Small intestine (tissue), 7 donors: Measurements from ENCODE around the gene AARS2. TPM values are rescaled to one million over a fixed set of nuclear protein-coding genes. Genes with fewer than 3 reads are reported as not detected.

ENCODE experiments used
- DNase-seq, 2 donors: peaks; one replicate each; pipeline versions ENCODE4 v3.0.0 to v3.0.0-alpha.2; 2013
- FAIRE-seq: peaks from 2 replicates; lab custom pipeline; 2012; peaks lifted over from hg19 to GRCh38; lab: Jason Lieb, UNC
- H3K27ac ChIP-seq, 3 donors: one replicate each; pipeline ENCODE4 v1.5.1; 2013; ENCODE audit warnings: low read length in 2 of 3, mild to moderate bottlenecking in 2 of 3, control low read depth in 1 of 3, inconsistent platforms in 1 of 3, low read depth in 1 of 3, moderate library complexity in 1 of 3
- H3K27me3 ChIP-seq, 3 donors: one replicate each; pipeline ENCODE4 v1.6.1; 2013; ENCODE audit warnings: low read length in 3 of 3, inconsistent platforms in 1 of 3; ENCODE audit not compliant: control insufficient read depth in 3 of 3, insufficient read depth in 3 of 3
- H3K36me3 ChIP-seq, 3 donors: one replicate each; pipeline ENCODE4 v1.6.1; 2013; ENCODE audit warnings: low read length in 3 of 3, inconsistent platforms in 1 of 3, low read depth in 1 of 3, mild to moderate bottlenecking in 1 of 3, moderate library complexity in 1 of 3; ENCODE audit not compliant: control insufficient read depth in 3 of 3, insufficient read depth in 2 of 3
- H3K4me1 ChIP-seq, 3 donors: one replicate each; pipeline ENCODE4 v1.6.1; 2013; ENCODE audit warnings: low read length in 2 of 3, inconsistent platforms in 1 of 3, low read depth in 1 of 3, mild to moderate bottlenecking in 1 of 3, moderate library complexity in 1 of 3; ENCODE audit not compliant: control insufficient read depth in 3 of 3, insufficient read depth in 2 of 3
- H3K4me3 ChIP-seq, 3 donors: one replicate each; pipeline ENCODE4 v1.5.1; 2013; ENCODE audit warnings: low read length in 3 of 3, control low read depth in 1 of 3, inconsistent platforms in 1 of 3, low read depth in 1 of 3, mild to moderate bottlenecking in 1 of 3, moderate library complexity in 1 of 3
- H3K9me3 ChIP-seq, 2 donors: one replicate each; pipeline ENCODE4 v1.6.1; 2013; ENCODE audit warnings: low read depth in 1 of 2, low read length in 1 of 2; ENCODE audit not compliant: control insufficient read depth in 2 of 2, insufficient read depth in 1 of 2
- WGBS, 3 donors: extraction: QIAGEN DNeasy Blood & Tissue Kit; methylation state at CpG; one replicate each; pipeline ENCODE4 v1.1.7; 2013; 5-methylcytosine and 5-hydroxymethylcytosine counted together
- polyA plus RNA-seq, 4 donors: library from polyadenylated mRNA; stranded (reverse) in 3 of 4; unstranded in 1 of 4; fragments of 200-250 nt in 3 of 4; fragments of 120-200 nt in 1 of 4; gene quantifications; one replicate each; pipeline versions ENCODE4 v1.2.1 to v1.2.3, GENCODE V29; 2013
- donor health status: healthy with polysubstance abuse.
- donor health status: control.
- donor health status: control.
- donor health status: Bipolar disorder and iron deficiency.
- donor health status: healthy.

AARS2 gene
- polyA plus RNA-seq, 4 donors, result 3.2 to 14.4 (median 9.1) TPM

DNA sequence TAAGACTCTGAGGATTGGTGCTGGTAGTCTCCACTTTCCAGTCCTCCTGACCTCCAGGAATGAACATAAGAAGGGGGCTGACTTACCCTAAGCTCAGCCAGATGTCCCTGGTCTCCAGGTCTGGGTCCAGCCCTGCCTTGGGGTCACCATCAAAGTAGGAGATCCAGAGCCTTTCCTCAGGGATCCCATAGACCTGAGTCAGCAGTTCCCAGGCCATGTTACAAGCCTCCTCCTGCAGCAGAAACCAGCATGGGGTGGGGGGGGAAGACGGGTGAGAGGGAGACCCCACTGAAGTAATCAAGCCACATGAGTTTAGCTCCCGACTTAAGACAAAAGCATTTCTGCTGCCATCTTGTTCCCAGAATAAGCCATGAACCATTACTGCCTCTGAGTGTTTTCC is 1.8 kb downstream of the AARS2 start:
- H3K27ac ChIP-seq, result peak overlapping the region in 1 of 3 donors; percentile 32
- 50 to 86% (median 71%) methylated on average over 2 of the region's 2 CpGs for WGBS, 3 donors
- peaks cover 3 to 36% (median 12%) of the 10 kb centered on the region in 3 donors for H3K4me1 ChIP-seq
- H3K4me3 ChIP-seq, result no peak overlapping the region
- no peak for FAIRE-seq
- peaks cover 0 to 3% (median 0%) of the 10 kb centered on the region in 3 donors for H3K27me3 ChIP-seq
- H3K36me3 ChIP-seq, result peaks cover 0 to 48% (median 4%) of the 10 kb centered on the region in 3 donors
- DNase-seq, result no peak
- H3K9me3 ChIP-seq, result no peaks in the 10 kb centered on the region

- no peak for FAIRE-seq
- no peak overlapping the region for H3K4me3 ChIP-seq
These were observed 2.9 kb downstream of the AARS2 start for GRCh38 chr6:44310241-44310640.

DNA sequence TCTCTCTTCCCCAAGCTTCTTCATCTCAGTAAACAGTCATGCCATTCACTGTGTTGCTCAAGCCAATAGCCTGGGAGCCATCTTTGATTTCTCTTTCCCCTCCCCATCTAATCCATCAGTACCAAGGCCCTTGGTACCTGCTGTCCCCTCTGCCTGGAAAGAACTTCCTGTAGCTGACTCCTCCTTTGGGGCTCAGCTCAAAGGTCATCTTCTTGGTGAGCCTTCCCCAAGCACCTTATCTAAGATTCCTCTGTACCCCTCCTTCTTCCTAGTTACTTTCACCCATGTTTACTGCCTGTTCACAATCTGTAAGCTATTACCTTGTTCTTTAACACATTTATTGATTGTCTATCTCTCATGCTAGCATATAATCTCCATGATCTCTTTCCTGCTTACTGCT is 3.5 kb downstream of the AARS2 start:
- peak overlapping the region in 1 of 3 donors; percentile 10 for H3K27ac ChIP-seq

More at GRCh38 chr6:44310241-44310640, 2.9 kb downstream of the AARS2 start:
- peaks cover 3 to 59% (median 10%) of the 10 kb centered on the region in 3 donors for H3K36me3 ChIP-seq
- DNase-seq, result no peak
- H3K27ac ChIP-seq, result peak overlapping the region in 1 of 3 donors; percentile 10
- H3K9me3 ChIP-seq, result no peaks in the 10 kb centered on the region
- peaks cover 3 to 36% (median 12%) of the 10 kb centered on the region in 3 donors for H3K4me1 ChIP-seq
- 79 to 93% (median 92%) methylated on average over 3 of the region's 3 CpGs for WGBS, 3 donors
- no peaks in the 10 kb centered on the region for H3K27me3 ChIP-seq

DNA sequence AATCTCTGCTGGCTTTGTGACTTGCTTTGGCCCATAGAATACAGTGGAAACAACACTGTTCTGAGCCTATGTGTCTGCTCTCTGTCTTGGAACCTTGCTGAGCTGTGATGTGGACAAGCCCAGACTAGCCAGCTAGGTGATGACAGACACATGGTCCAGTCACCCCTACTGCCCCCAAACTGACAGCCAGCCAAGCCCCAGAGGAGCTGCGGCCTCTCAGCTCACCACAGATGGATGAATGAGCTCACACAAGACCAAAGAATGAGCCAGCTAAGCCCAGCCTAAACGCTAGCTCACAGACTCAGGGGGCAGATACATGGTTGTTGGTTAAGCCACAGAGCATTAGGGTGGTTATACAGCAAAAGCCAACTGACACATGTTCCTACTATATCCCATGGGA is 4.1 kb downstream of the AARS2 start:
- H3K36me3 ChIP-seq, result peaks cover 3 to 70% (median 12%) of the 10 kb centered on the region in 3 donors
- H3K27ac ChIP-seq, result no peak overlapping the region

More for the DNA sequence above, 3.5 kb downstream of the AARS2 start:
- Histone ChIP-seq H3K4me3 (no peak overlapping the region), H3K27me3 (no peaks in the 10 kb centered on the region), H3K9me3 (no peaks in the 10 kb centered on the region), H3K36me3 (peaks cover 3 to 65% (median 12%) of the 10 kb centered on the region in 3 donors), H3K4me1 (peaks cover 3 to 36% (median 12%) of the 10 kb centered on the region in 3 donors)
- DNase-seq, result peak; percentile 83 to 92
- no peak for FAIRE-seq

GRCh38 chr6:44307217-44307616 is 5.9 kb downstream of the AARS2 start:
- H3K36me3 ChIP-seq, result peaks cover 3 to 89% (median 18%) of the 10 kb centered on the region in 3 donors
- FAIRE-seq, result no peak
- peaks cover 0 to 33% (median 10%) of the 10 kb centered on the region in 3 donors for H3K4me1 ChIP-seq

More for the DNA sequence above, 4.1 kb downstream of the AARS2 start:
- WGBS, 3 donors, result 81 to 93% (median 93%) methylated on average over 2 of the region's 2 CpGs
- H3K27me3 ChIP-seq, result no peaks in the 10 kb centered on the region
- FAIRE-seq (no peak), DNase-seq (no peak)
- peaks cover 3 to 36% (median 12%) of the 10 kb centered on the region in 3 donors for H3K4me1 ChIP-seq
- no peaks in the 10 kb centered on the region for H3K9me3 ChIP-seq
- no peak overlapping the region for H3K4me3 ChIP-seq

DNA sequence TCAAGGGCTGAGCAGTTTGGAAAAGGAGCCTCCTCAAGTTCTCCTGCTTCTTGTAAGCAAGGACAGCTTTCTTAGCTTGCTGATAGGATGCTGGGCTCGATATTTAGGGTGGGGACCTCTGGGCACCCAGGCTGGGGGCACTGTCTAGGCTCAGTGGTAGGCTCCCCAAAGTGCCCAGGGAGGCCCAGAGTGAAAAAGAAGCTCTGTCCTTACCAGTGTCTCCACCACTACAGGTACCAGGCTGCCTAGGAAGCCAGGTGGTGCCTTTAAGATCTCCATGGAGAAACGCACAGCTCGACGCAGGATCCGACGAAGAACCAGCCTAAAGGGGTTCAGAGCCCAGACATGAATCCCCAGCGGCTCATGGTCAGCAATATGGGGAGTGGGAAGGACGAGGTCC is 6.4 kb downstream of the AARS2 start:
- WGBS, 3 donors, result 88 to 98% (median 92%) methylated on average over 8 of the region's 8 CpGs

More at GRCh38 chr6:44307217-44307616, 5.9 kb downstream of the AARS2 start:
- Histone ChIP-seq H3K27me3 (no peaks in the 10 kb centered on the region), H3K4me3 (no peak overlapping the region), H3K27ac (no peak overlapping the region), H3K9me3 (no peaks in the 10 kb centered on the region)
- no peak for DNase-seq
- WGBS, 3 donors, result 92 to 97% (median 95%) methylated on average over 10 of the region's 10 CpGs

DNA sequence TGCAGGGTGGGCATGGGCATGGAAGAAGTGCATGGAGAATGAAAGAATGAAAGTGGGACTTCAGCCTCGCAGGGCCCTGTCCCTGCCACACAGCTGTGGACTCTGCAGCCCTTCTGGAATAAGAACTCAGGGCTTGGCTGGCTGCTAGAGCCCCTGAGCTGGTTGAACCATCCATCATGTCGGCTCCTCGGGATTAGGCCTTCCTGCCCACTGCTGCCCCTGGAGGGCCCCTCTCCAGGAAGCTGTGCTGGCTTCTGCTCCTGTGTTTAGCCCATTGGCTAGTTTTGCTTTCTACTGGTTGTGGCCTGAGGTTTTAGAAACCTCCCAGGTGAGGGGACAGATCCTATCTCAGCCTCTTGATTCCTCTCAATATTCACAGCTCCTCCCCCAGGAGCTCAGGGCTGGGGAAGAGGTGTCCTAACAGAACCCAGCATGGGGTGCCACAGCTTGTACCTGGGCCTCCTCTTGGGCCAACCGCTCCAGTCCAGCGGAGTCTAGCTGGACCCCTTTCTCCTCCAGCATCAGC is 7.9 kb downstream of the AARS2 start:
- Histone ChIP-seq H3K9me3 (no peaks in the 10 kb centered on the region), H3K36me3 (peaks cover 6 to 94% (median 31%) of the 10 kb centered on the region in 3 donors)
- 84 to 91% (median 85%) methylated on average over 3 to 5 of the region's 5 CpGs for WGBS, 3 donors

More for the DNA sequence above, 6.4 kb downstream of the AARS2 start:
- Histone ChIP-seq H3K9me3 (no peaks in the 10 kb centered on the region), H3K27me3 (no peaks in the 10 kb centered on the region), H3K4me1 (peaks cover 0 to 28% (median 7%) of the 10 kb centered on the region in 3 donors), H3K4me3 (no peak overlapping the region), H3K36me3 (peaks cover 5 to 91% (median 23%) of the 10 kb centered on the region in 3 donors), H3K27ac (no peak overlapping the region)
- FAIRE-seq, result no peak
- no peak for DNase-seq

DNA sequence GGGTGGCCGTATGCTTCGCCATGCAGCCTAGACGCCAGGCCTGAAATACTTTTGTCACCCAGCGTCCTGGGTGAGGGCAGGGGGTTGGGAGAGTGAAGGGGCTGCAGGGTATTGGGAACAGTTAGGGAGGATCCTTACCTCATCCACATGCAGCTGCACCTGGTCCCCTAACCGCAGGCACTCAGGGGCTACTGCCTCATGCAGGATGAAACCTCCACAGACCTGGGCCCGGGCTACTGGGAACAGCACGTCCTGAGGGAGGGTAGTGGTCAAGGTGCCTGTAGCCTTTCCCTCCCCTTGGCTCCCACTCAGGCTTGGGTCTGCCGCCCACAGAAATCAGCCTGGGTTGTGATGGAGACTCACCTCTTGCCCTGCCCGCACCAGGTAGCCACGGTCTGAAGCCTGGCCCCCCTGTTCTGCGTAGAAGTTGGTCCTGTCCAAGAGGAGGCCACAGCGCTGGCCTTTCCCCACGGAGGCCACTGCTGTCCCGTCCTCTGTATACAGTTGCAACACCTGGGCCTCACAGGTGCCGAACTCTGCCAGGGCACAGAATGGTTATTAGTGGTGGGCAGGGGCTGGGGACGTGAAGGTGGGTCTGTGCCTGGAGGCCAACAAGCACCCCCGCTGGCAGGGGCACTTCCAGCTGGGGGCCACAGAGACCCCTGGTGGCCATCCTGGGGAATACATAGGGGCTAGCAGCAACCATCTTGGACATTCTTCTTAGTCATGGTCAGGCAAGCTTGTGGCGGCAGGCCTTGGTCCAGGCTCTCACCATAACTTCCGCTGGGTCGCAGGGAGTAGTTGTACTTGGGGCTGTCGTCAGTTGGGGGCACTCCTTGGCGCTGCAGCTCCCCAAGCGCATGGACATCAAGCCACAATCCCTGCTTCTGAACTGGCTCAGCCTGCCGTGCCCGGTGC is 8.6 kb downstream of the AARS2 start:
- Histone ChIP-seq H3K9me3 (no peaks in the 10 kb centered on the region), H3K27me3 (no peaks in the 10 kb centered on the region), H3K27ac (no peak overlapping the region), H3K4me3 (no peak overlapping the region), H3K4me1 (peaks cover 0 to 9% (median 2%) of the 10 kb centered on the region in 3 donors), H3K36me3 (peaks cover 6 to 96% (median 33%) of the 10 kb centered on the region in 3 donors)
- 87 to 90% (median 88%) methylated on average over 24 to 25 of the region's 25 CpGs for WGBS, 3 donors
- FAIRE-seq (no peak), DNase-seq (peak; percentile 16 to 36)

More for the DNA sequence above, 7.9 kb downstream of the AARS2 start:
- Histone ChIP-seq H3K27ac (no peak overlapping the region), H3K27me3 (no peaks in the 10 kb centered on the region), H3K4me1 (peaks cover 0 to 15% (median 2%) of the 10 kb centered on the region in 3 donors), H3K4me3 (no peak overlapping the region)
- DNase-seq, result no peak
- FAIRE-seq, result no peak
